Measurements from ENCODE around the gene PTPRC.

DNA sequence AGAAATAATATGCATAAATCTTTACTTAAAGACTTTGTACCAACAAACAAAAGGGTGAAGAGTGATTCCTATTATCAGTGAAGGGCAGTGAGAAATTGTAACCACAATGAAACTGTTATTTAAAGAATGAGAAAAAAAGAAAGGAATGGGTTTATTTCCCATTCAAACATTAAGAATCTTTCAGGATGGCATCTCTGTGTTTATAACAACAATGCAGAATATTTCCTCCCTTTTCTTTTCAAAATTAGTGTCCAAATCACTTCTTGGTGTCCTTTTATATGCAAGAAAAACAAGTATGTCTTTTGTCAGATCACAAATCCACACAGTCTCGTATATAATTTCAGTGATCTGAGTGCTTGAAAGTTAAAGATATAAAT lies 61.2 kb downstream of the PTPRC start:
- TF ChIP-seq, protein P1, sequence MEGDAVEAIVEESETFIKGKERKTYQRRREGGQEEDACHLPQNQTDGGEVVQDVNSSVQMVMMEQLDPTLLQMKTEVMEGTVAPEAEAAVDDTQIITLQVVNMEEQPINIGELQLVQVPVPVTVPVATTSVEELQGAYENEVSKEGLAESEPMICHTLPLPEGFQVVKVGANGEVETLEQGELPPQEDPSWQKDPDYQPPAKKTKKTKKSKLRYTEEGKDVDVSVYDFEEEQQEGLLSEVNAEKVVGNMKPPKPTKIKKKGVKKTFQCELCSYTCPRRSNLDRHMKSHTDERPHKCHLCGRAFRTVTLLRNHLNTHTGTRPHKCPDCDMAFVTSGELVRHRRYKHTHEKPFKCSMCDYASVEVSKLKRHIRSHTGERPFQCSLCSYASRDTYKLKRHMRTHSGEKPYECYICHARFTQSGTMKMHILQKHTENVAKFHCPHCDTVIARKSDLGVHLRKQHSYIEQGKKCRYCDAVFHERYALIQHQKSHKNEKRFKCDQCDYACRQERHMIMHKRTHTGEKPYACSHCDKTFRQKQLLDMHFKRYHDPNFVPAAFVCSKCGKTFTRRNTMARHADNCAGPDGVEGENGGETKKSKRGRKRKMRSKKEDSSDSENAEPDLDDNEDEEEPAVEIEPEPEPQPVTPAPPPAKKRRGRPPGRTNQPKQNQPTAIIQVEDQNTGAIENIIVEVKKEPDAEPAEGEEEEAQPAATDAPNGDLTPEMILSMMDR (conservative IDR thresholded peaks at IDR 0.05; ENCODE audit: low read depth, low read length) = no peak
- no peak for TF ChIP-seq EZH2phosphoT487 (IDR thresholded peaks at IDR 0.05; ENCODE audit: borderline replicate concordance, low read length)
